ENCODE results near the gene PAK1. TPM values are rescaled to one million over a fixed set of nuclear protein-coding genes. Genes with fewer than 3 reads are reported as not detected.

The PAK1 gene
- total RNA-seq, 6 donors from 2014 or later, result 14.9 to 49.2 (median 30.1) TPM

DNA sequence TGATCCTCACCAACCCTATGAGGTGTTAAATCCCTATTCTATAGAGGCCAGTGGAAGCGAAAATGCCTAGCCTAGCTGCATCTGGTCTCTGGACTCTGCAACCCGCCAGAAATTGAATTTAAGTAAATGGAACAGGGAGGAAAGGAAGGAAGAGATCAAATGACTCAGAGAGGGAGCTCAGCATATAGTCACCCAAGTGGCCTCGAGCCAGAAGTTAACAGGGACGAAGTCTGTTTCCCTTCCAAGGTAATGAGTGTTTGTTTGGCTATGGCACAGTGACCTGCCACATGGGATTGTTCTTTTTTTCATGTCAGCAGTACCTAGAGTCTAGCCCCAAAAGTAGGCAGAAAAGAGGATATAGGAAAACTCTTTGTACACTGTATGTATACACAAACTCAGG is 66.3 kb downstream of the PAK1 start:
- DNase-seq (peak in 1 of 2 donors; percentile 33), ATAC-seq (ENCODE audit: low FRiP score in 2 of 2) (no peak)
- Histone ChIP-seq H3K9me3 (no peaks in the 10 kb centered on the region), H3K27me3 (no peaks in the 10 kb centered on the region), H3K36me3 (no peaks in the 10 kb centered on the region), H3K27ac (no peak overlapping the region), H3K4me3 (no peak overlapping the region), H3K4me1 (peaks cover 9 to 36% (median 21%) of the 10 kb centered on the region in 4 donors)
- WGBS, 2 donors, result 18 to 19% methylated on average over 4 of the region's 4 CpGs
- TF ChIP-seq EP300 (IDR thresholded peaks at IDR 0.05), result no peak
- no peak for TF ChIP-seq POLR2AphosphoS5 (IDR thresholded peaks at IDR 0.05)

DNA sequence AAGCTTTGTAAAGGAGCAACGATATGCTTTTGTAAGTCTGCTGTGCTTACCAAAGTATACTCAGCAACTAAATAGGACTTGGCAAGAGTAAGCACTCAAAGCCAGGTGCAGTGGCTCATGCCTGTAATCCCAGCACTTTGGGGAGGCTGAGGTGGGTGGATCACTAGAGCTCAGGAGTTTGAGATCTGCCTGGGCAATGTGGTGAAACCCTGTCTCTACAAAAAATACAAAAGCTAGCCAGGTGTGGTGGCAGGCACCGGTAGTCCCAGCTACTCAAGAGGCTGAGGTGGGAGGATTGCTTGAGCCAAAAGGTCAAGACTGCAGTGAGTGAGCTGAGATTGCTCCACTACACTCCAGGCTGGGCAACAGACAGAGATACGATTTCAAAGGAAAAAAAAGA is 67.5 kb downstream of the PAK1 start:
- Histone ChIP-seq H3K27ac (no peak overlapping the region), H3K27me3 (no peaks in the 10 kb centered on the region), H3K4me3 (no peak overlapping the region), H3K9me3 (no peaks in the 10 kb centered on the region), H3K4me1 (peaks cover 5 to 25% (median 15%) of the 10 kb centered on the region in 4 donors), H3K36me3 (no peaks in the 10 kb centered on the region)
- DNase-seq (no peak), ATAC-seq (ENCODE audit: low FRiP score in 2 of 2) (no peak)
- WGBS, 2 donors, result 56 to 87% methylated on average over 3 of the region's 3 CpGs
- TF ChIP-seq POLR2A (IDR thresholded peaks at IDR 0.05) (no peak), EP300 (IDR thresholded peaks at IDR 0.05) (no peak), POLR2AphosphoS5 (IDR thresholded peaks at IDR 0.05) (no peak)
- TF ChIP-seq, protein P1, sequence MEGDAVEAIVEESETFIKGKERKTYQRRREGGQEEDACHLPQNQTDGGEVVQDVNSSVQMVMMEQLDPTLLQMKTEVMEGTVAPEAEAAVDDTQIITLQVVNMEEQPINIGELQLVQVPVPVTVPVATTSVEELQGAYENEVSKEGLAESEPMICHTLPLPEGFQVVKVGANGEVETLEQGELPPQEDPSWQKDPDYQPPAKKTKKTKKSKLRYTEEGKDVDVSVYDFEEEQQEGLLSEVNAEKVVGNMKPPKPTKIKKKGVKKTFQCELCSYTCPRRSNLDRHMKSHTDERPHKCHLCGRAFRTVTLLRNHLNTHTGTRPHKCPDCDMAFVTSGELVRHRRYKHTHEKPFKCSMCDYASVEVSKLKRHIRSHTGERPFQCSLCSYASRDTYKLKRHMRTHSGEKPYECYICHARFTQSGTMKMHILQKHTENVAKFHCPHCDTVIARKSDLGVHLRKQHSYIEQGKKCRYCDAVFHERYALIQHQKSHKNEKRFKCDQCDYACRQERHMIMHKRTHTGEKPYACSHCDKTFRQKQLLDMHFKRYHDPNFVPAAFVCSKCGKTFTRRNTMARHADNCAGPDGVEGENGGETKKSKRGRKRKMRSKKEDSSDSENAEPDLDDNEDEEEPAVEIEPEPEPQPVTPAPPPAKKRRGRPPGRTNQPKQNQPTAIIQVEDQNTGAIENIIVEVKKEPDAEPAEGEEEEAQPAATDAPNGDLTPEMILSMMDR (IDR thresholded peaks at IDR 0.05), result no peak

DNA sequence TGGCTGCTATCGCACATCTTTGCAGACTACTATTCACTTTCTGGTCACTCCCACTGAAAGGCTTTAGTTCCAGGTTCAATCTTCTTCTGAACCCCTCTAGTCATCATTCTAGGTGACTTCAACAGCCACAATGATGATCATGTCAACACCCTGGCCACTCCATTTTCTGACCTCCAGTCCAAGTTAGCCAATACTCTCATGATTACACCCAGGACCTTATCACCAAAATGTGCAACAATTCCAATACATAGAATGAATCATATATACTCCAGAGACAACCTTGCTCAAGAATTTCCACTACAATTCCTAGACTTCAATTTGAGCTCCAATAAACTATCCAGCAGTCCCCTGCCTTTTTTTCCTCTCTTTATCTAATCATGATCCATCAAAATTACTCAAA is 70.7 kb downstream of the PAK1 start:
- ATAC-seq (ENCODE audit: low FRiP score in 2 of 2), result no peak
- no peak overlapping the region for H3K27ac ChIP-seq
- no peaks in the 10 kb centered on the region for H3K9me3 ChIP-seq
- no peak for TF ChIP-seq POLR2A (IDR thresholded peaks at IDR 0.05)
- no peak for TF ChIP-seq EP300 (IDR thresholded peaks at IDR 0.05)
- TF ChIP-seq POLR2AphosphoS5 (IDR thresholded peaks at IDR 0.05), result no peak
- TF ChIP-seq, protein P1 (IDR thresholded peaks at IDR 0.05), result no peak
- H3K4me1 ChIP-seq, result peaks cover 2 to 18% (median 9%) of the 10 kb centered on the region in 4 donors
- no peaks in the 10 kb centered on the region for H3K36me3 ChIP-seq
- DNase-seq, result no peak
- H3K27me3 ChIP-seq, result no peaks in the 10 kb centered on the region
- no peak overlapping the region for H3K4me3 ChIP-seq
- WGBS, 2 donors, result 97 to 100% methylated on average over 1 of the region's 1 CpG

DNA sequence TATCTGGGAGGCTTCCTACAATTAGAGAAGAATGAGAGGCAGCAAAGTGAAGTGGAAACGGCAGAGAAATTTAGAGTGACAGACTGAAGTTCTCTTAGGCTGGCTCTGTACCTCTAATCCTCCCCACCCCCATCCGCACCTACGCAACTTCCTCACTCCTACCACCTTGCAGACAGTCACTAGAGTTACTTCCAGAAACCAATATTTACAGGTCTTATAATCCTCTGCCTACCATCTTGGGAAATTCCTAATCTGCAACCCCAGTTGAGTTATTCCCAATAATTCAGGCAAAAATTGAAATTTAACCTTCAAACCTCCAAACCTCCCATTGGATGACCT is 71.7 kb downstream of the PAK1 start:
- Histone ChIP-seq H3K27me3 (no peaks in the 10 kb centered on the region), H3K36me3 (no peaks in the 10 kb centered on the region), H3K9me3 (no peaks in the 10 kb centered on the region), H3K4me1 (peaks cover 0 to 7% (median under 1%) of the 10 kb centered on the region in 4 donors), H3K27ac (peak overlapping the region in 1 of 4 donors; percentile 1), H3K4me3 (no peak overlapping the region)
- ATAC-seq (ENCODE audit: low FRiP score in 2 of 2) (no peak), DNase-seq (no peak)
- WGBS, 2 donors, result 73 to 77% methylated on average over 3 of the region's 3 CpGs
- TF ChIP-seq EP300 (IDR thresholded peaks at IDR 0.05) (no peak), POLR2AphosphoS5 (IDR thresholded peaks at IDR 0.05) (no peak), POLR2A (IDR thresholded peaks at IDR 0.05) (no peak)
- TF ChIP-seq, protein P1 (IDR thresholded peaks at IDR 0.05), result no peak

DNA sequence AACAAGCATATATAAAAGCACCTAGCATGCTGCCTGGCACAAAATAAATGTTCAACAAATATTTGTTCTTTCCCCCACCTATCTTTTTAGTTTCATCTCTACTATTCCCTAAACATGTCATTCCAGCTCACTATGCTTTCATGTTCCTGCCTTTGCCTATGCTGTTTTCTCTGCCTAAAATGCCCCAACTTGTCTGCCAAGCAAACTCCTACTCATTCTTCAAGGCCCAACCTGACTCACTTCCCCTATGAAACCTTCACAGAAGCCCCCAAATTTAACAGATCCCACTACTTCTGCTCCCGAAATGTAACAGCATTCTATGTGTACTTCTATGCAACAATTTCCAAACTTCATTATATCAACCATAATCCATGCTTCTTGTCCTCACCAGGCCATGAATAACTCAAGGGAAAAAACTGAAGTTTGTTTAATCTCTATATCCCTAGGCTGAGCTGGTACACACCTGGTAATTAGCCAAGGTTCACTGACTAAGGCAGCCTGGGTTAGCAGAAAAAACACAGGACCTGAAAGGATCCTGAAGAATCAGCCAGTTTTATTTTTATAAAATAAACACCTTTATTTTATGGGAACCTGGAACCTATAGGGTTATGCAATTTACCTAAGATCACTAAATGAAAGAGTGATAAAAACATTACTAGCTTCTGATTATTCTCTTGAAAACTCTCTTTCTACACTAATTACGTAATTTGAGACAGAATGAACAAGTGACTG is 72.2 kb downstream of the PAK1 start:
- Histone ChIP-seq H3K9me3 (no peaks in the 10 kb centered on the region), H3K36me3 (no peaks in the 10 kb centered on the region), H3K27ac (peak overlapping the region in 1 of 4 donors; percentile 1), H3K4me3 (no peak overlapping the region), H3K27me3 (no peaks in the 10 kb centered on the region), H3K4me1 (peaks cover 0 to 4% (median 0%) of the 10 kb centered on the region in 4 donors)
- no peak for TF ChIP-seq POLR2AphosphoS5 (IDR thresholded peaks at IDR 0.05)
- TF ChIP-seq POLR2A (IDR thresholded peaks at IDR 0.05), result no peak
- no peak for TF ChIP-seq EP300 (IDR thresholded peaks at IDR 0.05)
- TF ChIP-seq, protein P1 (IDR thresholded peaks at IDR 0.05), result no peak
- DNase-seq, result no peak
- ATAC-seq (ENCODE audit: low FRiP score in 2 of 2), result no peak
- WGBS, 2 donors, result 93 to 94% methylated on average over 2 of the region's 2 CpGs
